HG02885 (cell line): ENCODE data around the gene MS4A14.
"Not testable (repeated sequence)": the region's sequence is repeated elsewhere in the genome, so short reads cannot be mapped to it uniquely, and the experiment has no call there.

Experiments used
- ATAC-seq: cut with Tn5 transposase; IDR thresholded peaks from one replicate; pipeline ENCODE4 v1.9.1; 2021; ENCODE audit warnings: mild to moderate bottlenecking; ENCODE audit not compliant: unreplicated experiment, poor library complexity

Gene MS4A14

DNA sequence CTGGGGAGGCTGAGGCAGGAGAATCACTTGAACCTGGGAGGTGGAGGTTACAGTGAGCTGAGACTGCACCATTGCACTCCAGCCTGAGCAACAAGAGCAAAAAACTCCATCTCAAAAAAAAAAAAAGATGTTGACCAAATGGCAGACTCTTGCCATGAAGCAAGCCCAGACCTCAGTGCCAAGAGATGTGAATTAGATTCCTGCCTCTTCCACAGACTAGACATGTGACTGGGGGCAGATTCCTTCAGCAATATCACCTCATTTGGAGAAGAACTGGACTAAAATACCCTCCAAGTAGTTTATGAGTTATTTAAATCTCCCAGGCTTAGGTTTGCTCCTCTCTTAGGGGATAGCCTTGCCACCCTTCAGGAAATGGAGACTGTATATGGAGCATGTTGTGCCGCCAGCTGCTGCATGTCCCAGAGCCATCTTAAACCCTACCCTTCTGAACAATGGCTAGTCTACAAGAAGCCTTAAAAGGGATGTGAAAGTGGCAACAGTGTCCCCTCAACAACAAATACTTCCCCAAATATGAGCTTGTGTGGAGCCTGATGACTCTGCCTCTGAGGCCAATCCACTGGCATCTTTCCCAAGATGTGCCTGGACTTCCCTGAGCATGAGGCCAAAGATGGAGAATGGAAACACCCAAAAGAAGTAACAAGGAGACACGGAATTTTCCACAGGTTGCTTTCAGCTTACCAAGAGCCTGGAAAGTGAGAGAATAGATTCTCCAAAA is 18.7 kb upstream of the MS4A14 start:
- peak; percentile 66 for ATAC-seq

DNA sequence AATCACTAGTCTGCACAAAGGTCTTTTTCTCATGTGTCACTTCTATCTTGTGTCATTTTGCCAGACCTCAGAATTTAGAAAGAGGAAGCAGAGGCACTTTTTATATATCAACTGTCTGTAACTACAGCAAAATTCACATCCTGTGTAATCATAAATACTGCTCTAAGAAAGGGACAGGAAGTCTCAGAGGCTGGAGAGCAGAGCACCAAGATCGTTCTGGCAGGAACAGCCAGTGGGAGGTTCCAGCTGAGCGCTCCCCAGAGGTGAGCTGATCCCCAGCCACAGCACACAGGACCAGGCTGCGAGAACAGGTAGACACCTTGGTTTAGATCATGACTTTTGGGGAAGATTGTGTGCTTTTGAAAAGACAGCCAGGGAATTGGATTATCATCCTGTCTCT is 17.9 kb upstream of the MS4A14 start, which contains the start of gene MS4A7:
MS4A7 (plus strand) TSS at position 179 of the 400 bp plus-strand sequence. CDS start 4,610 bp downstream, outside the sequence.
- peak; percentile 90 for ATAC-seq

DNA sequence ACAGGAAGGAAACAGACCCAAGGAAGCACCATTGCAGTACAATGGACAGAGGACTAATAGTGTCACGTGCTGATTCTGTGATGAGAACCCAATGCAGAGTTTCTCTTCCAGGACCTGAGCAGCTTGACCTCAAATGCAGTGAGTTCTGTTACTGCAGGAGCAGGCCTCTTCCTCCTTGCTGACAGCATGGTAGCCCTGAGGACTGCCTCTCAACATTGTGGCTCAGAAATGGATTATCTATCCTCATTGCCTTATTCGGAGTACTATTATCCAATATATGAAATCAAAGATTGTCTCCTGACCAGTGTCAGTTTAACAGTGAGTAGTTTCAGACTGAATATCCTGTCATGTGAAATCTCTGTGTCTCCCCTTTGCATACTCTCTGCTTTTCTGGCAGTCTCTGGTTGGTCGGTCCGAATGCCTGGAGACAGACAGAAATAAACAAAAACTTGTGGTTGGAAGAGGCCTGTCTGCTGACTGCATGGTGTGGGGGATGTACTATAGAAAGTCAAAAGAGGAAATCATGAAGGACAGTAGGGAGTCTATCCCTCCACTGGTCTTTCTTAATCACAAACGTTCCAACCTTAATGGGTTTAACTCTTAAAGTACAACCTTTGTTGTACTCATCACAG is 6.9 kb upstream of the MS4A14 start:
- ATAC-seq = peak; percentile 90

DNA sequence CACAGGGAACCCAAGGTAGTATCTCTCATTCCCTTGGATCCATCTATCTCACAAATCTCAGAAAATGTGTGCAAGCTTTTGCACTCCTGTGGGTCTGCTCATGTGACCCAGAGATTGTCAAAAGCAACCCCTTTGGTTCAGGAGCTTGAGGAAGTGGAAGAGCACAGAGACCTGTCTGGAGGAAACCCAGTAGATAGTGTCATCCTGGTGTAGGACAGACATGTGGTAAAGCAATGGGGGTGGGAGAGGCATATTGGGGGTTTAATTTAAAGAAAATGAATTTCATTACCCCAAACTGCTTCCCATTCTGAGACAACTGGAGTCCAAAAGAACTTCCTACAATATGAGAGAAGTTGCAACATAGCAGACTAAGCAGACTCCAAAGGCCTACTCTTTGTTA is 5.8 kb upstream of the MS4A14 start:
- no peak for ATAC-seq

DNA sequence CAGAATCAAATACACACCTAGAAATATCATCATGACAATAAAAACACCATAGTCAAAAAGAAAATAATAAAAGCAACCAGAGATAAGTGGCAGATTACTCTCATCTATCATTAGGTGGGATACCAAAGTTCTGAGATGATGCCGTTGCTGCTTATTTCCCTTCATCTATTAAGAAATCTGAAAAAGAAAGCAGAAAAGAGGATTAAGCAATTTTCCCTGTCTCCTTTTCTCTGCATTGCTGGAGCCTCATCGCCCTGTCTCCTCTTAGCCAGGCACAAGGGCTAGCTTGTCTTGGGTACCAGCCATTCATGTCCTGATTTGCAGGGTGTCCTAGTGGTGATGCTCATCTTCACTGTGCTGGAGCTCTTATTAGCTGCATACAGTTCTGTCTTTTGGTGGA is 3.9 kb upstream of the MS4A14 start:
- ATAC-seq = no peak

DNA sequence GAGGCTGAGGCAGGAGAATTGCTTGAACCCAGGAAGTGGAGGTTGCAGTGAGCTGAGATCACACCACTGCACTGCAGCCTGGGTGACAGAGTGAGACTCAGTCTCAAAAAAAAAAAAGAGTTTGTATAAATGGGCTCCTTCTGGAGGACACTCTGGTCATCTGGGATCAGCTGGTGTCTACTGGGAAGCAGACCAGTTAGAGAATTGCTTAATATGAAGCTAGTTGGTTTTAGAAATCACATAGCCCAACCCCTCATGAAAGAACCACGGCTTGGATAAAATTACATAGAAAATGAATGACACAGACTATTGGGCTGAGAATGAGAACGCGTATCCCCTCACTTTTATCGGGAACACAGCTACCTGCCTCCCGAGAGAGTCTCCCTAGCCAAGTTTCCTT is 3.2 kb upstream of the MS4A14 start:
- no peak for ATAC-seq

DNA sequence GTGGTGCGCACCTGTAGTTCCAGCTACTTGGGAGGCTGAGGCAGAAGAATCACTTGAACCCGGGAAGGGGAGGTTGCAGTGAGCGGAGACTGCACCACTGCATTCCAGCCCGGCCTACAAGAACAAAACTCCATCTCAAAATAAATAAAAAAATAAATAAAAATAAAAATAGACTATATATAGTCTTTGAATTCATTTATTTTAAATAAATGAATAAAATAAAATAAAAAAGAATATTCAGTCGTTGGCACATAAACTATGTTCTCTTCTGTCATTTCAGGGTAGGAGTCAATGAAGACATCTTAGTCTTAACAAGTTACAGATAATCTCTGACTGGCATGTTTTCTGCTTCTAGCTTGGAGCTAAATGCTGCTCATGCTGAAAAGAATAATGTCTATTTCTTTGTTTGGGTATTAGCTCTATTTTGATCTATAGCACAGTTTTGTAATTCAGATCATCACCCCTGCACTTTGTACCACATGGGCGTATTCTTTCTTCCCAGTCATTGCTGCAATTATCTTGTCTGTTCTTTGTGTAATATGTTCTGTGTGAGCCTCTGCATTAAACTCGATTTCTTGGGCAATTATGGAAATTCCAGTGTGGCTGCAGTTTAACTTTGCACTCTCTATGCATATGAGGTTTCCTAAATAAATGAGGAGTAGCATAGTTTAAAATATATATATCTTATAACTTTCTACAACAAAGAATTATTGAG is 1.4 kb upstream of the MS4A14 start:
- ATAC-seq = no peak

DNA sequence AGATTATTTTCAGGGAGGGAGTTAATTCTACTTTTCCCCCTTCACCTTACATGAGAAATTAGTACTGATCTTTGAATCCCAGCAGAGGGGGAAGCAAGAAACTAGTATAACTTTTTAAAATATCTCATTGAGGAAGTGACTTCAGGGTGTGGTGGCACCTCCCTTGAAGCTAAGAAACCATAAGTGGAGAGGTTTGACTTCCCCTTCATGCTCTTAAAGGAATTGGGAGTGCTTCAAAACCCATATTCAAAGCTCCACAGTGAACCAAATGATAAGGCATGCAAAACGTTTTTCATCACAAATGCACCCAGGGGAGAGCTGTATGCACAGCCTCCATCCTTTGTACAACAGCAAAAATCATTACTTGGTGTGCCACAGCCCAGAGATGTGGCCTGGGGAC is 540 bp downstream of the MS4A14 start:
- peak; percentile 86 for ATAC-seq

DNA sequence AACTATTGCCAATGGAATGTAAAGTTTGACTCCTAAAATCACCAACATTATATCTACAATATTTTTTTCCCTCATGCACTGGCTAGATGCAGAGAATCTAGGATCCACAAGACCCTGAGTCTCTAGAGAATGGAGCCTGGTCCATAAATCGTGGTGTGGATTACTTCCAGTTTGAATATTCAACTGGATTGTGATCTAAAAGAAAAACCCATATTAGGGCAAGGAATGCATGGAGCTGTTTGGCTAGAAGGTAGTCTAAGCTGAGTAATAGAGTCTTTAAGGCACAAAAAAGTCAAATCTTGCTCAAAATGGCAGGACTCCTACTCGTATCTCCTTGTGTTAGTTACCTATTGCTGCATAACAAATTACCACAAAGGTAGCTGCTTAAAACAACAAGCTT is 23.8 kb downstream of the MS4A14 start:
- ATAC-seq = no peak

DNA sequence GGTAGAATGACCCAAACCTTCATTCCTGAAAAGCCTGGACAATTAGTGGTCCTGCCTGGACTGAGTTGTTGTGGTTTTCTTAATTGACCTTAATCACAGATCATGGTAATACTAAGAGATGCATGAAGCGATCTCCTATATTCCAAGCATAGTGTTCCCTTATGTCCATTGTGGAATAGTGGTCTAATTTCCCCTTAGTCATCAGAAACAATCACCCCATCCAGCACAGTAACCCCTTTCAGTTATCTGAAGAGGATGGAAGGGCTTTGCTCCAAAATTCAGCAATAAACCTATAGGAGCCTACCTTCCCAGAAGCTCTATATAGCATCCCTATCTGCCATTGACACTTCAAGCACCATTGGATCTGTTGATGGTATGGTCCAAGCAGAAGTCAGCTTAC is 26.4 kb downstream of the MS4A14 start:
- no peak for ATAC-seq

DNA sequence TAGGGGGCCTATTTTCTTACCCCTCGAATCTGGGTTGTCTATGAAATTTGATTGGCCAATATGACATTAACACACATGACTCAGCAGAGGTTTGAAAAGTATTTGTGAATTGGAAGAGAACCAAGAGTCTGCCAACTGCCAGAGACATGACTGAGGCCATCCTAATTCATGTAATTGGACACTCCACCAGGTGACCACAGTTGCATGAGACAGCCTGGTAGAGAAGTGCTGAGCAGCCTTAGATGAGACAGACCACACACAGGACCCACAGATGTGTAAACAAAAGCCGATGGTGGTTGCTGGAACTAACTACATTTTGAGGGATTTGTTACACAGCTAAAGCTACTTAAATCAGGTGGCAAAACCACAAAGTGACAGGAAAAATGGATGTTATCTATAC is 32.3 kb downstream of the MS4A14 start:
- ATAC-seq = no peak

DNA sequence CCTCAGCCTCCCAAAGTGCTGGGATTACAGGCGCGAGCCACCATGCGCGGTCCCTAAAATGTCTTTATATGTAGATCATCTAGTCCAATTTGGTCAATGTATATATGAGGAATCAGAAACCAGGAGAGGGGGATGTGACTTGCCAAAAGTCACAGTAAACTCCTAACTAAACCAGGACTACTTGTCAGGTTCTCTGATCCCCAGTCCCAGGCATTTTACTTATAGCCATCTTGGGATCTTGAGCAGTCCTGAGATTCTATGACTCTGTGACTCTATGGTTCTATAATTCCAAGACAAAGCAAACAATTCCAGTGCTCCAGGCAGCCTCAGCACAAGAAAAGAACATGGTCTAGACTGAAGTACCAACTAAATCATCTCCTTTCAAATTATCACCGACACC is 33.0 kb downstream of the MS4A14 start, which contains the start of gene MS4A5:
MS4A5 (plus strand) TSS at position 301 of the 400 bp plus-strand sequence. CDS start 103 bp downstream, outside the sequence.
- no peak for ATAC-seq

DNA sequence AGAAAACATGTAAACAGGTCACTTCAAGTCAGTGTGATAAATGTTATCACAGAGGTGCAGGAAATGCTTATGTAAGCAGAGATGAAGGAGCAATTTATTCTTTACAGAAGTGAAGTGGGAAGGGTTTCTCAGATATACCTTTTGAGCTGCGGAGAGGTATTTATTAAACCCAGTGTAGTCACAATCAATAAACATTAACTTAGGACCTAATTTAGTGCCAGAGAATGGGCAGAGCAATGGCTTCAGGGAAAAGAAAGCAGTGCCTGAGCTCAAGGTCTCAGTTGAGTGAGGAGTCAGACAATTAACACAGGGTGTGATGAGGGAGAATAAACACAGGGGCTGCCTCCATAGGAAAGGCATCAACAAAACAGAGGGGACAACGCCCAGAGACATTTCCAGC is 35.0 kb downstream of the MS4A14 start:
- ATAC-seq = no peak

DNA sequence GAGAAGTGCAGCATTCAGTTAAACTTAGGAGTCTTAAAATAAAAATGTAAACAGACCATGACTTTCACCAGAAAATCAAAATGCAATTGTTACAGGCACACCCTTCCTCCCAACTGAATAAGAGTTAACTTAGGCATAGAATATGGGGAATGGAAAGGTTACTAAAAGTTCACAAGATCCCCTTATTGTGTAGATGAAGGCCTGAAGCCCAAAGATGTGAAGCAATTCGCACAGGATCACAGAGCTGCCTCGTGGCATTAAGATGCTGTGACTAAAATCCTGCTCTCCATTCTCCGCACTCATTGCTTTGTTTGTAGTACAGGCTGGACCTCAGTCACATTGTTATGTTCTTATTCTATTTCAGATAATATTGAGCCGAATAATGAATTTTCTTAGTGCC is 37.1 kb downstream of the MS4A14 start:
- ATAC-seq = no peak

DNA sequence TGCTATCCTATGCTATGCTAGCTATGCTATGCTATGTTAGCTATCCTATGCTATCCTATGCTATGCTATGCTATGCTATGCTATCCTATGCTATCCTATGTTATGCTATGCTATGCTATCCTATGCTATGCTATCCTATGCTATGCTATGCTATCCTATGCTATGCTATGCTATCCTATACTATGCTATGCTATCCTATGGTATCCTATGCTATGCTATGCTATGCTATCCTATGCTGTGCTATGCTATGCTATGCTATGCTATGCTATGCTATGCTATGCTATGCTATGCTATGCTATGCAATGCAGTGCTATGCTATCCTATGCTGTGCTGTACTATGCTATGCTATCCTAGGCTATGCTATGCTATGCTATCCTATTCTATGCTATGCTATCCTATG is 50.8 kb downstream of the MS4A14 start:
- no peak for ATAC-seq

DNA sequence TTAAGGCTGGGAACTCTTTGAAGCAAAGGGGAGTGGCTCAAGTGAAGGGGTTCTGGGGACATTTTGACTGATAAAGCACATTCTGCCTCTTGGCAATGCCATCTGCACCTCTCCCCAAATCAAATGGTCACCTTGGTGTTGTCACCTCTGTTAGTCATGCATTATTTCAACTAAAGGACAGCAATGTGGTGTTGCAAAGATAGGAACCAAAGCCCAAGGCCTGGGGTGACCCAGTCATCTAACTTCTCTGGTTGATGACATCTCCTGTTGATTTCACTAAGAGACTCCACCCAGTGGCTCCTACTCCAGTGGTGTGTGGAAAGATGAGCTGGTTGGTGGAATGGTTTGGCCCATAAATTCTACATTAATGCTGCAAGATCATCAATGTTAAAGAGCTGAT is 51.6 kb downstream of the MS4A14 start:
- no peak for ATAC-seq

DNA sequence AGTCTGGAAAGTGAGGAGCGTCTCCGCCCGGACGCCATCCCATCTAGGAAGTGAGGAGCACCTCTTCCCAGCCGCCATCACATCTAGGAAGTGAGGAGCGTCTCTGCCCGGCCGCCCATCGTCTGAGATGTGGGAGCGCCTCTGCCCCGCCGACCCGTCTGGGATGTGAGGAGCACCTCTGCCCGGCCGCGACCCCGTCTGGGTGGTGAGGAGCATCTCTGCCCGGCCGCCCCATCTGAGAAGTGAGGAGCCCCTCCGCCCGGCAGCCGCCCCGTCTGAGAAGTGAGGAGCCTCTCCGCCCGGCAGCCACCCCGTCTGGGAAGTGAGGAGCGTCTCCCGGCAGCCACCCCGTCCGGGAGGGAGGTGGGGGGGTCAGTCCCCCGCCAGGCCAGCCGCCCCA is 54.9 kb downstream of the MS4A14 start:
- not testable (repeated sequence) for ATAC-seq

DNA sequence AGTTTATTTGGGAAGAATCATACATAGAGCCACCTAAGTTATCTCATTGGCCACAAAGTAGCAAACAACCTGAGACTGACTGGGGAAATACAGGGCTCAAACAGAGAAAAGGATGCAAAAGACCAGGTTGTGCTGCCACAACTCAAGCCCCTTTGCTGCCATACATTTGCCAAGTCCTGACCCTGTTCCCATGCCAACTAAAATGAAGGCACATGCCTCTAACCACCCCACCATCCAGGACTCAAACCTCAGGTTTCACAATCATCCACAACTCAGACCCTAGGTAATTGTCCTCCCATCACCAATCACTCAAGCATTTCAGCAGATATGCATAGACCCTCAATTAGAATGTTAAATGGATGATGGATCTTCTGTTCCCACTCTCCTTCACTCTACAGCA is 58.0 kb downstream of the MS4A14 start:
- no peak for ATAC-seq

DNA sequence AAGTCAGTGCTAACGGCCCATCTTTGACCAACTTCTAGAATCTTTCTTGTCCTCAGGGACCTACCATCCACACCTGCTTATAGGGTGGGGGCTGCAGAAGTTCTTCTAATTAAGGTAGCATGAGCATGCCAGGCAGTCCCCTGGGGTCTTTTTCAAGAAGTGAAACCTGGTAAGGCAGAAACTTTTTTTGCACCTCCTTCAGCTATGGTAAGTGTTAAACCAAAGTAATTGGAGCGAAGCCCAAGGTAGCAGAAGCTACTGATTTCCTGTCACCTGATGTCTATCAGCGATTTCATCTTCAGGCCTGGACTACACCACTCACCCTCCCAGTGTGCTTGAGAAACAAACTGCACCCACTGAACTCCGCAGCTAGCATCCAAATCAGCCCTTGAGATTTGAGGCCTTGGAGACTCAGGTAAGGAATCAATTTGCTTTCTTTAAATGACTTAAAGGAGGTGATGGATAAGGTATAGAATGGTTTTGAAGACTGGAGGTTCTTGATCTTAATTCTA is 59.3 kb downstream of the MS4A14 start, which contains the start of gene MS4A1:
MS4A1 (plus strand) TSS at position 317 of the 512 bp plus-strand sequence. CDS start 6,528 bp downstream, outside the sequence.
- peak; percentile 88 for ATAC-seq

DNA sequence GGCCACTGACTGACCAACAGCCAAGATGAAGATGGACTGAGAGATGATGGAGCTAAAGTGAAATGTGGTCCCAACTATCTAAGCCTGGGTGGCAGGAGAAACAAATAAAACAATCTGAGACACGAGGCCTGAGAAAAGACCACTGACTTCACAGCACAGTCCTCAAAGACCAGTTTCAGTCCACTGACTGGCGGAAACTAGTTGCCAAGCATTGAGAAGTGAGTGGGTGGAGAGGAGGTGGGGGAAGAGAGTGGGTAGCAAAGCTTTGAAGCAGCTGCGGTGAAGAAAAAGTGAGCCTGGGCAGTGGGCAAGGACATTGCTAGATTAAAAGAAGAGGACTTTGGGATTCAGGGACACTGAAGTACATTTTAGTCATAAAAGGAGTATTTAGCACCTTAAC is 61.3 kb downstream of the MS4A14 start:
- peak; percentile 46 for ATAC-seq

DNA sequence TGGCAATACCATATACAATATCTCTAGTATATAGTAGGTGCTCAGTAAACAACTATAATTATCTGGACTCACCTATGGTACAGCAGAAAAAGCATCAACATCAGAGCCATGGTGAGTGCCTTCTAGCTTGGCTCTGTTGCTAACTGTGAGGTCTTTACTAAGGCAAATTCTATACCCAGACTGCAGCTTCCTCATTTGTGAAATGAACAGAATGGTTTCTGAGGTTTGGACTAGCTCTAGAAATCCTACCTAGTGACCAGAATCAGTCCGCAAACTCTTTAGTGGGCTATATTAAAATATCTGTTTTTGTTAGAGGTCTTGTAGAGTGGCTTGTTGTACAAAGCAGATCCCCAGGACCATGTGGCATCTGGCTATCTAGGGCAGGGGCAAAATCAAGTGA is 63.1 kb downstream of the MS4A14 start:
- no peak for ATAC-seq
